ENCODE measurements around the gene GOLGA3.
"Not testable (repeated sequence)": the region's sequence is repeated elsewhere in the genome, so short reads cannot be mapped to it uniquely, and the experiment has no call there.

The GOLGA3 gene

DNA sequence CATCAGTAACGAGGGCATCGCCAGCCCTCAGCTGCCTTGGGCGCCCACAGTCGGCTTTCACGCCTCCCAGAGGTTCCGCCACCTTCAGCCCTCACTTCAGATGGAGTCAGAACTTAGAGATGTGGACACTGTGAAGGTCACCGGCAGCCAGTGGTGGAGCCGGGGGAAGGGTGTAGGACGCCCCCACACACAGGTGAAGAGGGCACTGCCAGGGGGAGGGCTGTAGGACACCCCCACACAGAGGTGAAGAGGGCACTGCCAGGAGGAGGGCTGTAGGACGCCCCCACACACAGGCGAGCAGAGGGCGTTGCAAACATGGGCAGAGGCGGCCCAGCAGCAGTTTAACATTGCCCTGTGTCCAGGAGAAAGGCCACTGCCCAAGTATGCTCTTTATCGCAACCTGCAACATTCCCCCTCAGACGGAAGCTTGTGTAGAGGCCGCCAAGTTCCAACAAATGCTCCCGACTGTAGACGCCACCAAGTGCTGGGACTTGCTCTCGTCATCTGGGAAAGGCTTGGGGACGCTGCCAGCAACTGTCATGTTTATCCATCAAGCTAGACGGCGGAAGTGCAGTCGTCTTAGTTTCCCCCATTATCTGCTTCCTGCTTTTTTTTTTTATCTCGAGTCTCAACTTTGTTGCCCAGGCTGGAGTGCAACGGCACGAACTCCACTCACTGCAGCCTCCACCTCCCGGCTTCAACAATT is 62.1 kb downstream of the GOLGA3 start:
- H3K27me3 ChIP-seq (ENCODE audit: control insufficient read depth, insufficient read depth, low read length) = no peaks in the 10 kb centered on the region
- no peaks in the 10 kb centered on the region; the same call in 1 of the 2 replicates for H3K36me3 ChIP-seq (ENCODE audit: control insufficient read depth, insufficient read depth, low read length)
- H3K4me1 ChIP-seq (ENCODE audit: control insufficient read depth, insufficient read depth, low read length) = no peaks in the 10 kb centered on the region
- H3K27ac ChIP-seq (ENCODE audit: low read length) = no peak overlapping the region
- no CpG with 5 or more reads among the region's 27 CpGs for WGBS (ENCODE audit: insufficient coverage, insufficient read length)
- DNase-seq (ENCODE audit: low read depth, low spot score) = no peak
- no peak overlapping the region for H3K4me3 ChIP-seq (ENCODE audit: low read length)
- no peaks in the 10 kb centered on the region for H3K9me3 ChIP-seq (ENCODE audit: control insufficient read depth, insufficient read depth, low read length)

DNA sequence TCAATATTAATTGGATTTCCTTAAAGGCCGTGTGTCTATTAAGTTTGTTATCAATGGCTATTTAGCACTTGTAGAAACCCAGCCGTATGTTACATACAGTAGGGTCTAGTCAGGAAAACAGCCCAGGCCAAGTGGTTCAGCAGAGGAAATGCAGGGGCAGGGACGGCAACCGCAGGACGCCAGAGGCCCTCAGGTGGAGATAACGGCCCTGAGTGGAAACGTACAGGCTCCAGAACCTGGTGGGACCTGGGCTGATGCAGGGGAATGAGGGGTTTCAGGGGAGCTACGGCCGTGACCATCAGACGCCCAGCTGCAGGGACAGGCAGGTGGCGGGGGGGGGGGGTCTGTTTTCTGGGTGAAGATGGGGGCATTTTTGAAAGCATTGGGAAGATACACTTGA is 63.3 kb downstream of the GOLGA3 start:
- Histone ChIP-seq H3K4me1 (ENCODE audit: control insufficient read depth, insufficient read depth, low read length) (no peaks in the 10 kb centered on the region), H3K36me3 (ENCODE audit: control insufficient read depth, insufficient read depth, low read length) (no peaks in the 10 kb centered on the region; the same call in 1 of the 2 replicates), H3K27me3 (ENCODE audit: control insufficient read depth, insufficient read depth, low read length) (no peaks in the 10 kb centered on the region), H3K4me3 (ENCODE audit: low read length) (no peak overlapping the region), H3K27ac (ENCODE audit: low read length) (no peak overlapping the region), H3K9me3 (ENCODE audit: control insufficient read depth, insufficient read depth, low read length) (no peaks in the 10 kb centered on the region)
- no peak for DNase-seq (ENCODE audit: low read depth, low spot score)
- WGBS (ENCODE audit: insufficient coverage, insufficient read length) = no CpG with 5 or more reads among the region's 11 CpGs

DNA sequence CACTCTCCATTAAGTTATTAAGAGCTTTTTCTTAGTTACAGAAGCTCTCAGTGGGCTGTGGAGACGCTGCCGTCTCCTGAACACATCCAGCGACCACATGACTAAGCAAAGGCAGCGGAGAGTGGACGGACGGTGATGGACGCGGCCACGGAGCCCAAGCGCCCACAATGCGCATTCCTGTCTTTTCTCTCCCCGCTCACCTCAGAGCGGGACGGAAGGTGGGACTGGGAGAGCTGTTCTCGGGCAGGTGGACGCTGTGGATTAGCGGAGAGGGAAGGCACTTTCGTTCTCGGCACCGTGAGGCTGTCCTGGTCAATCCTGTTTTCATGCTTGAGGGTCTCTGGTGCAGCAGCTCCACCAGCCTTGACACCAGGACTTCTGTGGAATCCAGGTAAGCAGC is 64.4 kb downstream of the GOLGA3 start:
- Histone ChIP-seq H3K4me1 (ENCODE audit: control insufficient read depth, insufficient read depth, low read length) (no peaks in the 10 kb centered on the region), H3K27ac (ENCODE audit: low read length) (no peak overlapping the region), H3K36me3 (ENCODE audit: control insufficient read depth, insufficient read depth, low read length) (no peaks in the 10 kb centered on the region; the same call in 1 of the 2 replicates), H3K4me3 (ENCODE audit: low read length) (no peak overlapping the region), H3K9me3 (ENCODE audit: control insufficient read depth, insufficient read depth, low read length) (no peaks in the 10 kb centered on the region), H3K27me3 (ENCODE audit: control insufficient read depth, insufficient read depth, low read length) (no peaks in the 10 kb centered on the region)
- no CpG with 5 or more reads among the region's 20 CpGs for WGBS (ENCODE audit: insufficient coverage, insufficient read length)
- no peak for DNase-seq (ENCODE audit: low read depth, low spot score)

DNA sequence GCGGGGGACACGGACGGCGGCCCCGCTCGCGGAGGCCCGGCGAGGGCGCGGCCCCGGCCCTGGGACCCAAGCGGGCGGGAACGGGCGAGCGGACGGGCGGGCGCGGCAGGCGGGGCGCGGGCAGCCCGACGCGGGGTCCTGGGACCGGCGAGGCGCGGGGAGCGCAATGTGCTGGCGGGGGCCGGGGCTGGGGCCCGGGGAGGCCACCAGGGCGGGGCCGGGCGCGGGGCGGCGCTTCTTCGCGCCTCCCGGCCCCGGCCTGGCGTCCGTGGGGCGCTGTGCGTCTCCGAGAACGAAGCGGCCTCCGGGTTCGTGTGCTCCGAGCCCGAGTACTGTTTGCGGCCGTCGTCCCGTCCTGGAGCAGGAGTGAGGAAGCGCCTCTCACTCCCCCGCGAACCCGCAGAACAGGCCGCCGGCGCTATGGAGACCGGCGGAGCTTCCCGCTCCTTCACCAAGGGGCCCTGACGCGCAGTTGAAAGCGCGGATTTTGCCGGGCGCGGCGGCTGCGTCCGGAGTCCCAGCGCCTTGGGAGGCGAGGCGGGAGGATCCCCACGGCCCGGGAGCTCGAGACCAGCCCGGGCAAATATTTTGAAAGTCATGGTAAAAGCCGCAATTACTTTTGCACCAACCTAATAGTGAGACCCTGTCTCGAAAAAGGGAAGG is 66.6 kb downstream of the GOLGA3 start:
- WGBS (ENCODE audit: insufficient coverage, insufficient read length) = no CpG with 5 or more reads among the region's 89 CpGs
- DNase-seq (ENCODE audit: low read depth, low spot score) = peak; percentile 35
- Histone ChIP-seq H3K36me3 (ENCODE audit: control insufficient read depth, insufficient read depth, low read length) (peaks cover 2% of the 10 kb centered on the region), H3K27ac (ENCODE audit: low read length) (no peak overlapping the region), H3K9me3 (ENCODE audit: control insufficient read depth, insufficient read depth, low read length) (no peaks in the 10 kb centered on the region), H3K27me3 (ENCODE audit: control insufficient read depth, insufficient read depth, low read length) (no peaks in the 10 kb centered on the region), H3K4me1 (ENCODE audit: control insufficient read depth, insufficient read depth, low read length) (no peaks in the 10 kb centered on the region), H3K4me3 (ENCODE audit: low read length) (peak overlapping the region; percentile 100)

DNA sequence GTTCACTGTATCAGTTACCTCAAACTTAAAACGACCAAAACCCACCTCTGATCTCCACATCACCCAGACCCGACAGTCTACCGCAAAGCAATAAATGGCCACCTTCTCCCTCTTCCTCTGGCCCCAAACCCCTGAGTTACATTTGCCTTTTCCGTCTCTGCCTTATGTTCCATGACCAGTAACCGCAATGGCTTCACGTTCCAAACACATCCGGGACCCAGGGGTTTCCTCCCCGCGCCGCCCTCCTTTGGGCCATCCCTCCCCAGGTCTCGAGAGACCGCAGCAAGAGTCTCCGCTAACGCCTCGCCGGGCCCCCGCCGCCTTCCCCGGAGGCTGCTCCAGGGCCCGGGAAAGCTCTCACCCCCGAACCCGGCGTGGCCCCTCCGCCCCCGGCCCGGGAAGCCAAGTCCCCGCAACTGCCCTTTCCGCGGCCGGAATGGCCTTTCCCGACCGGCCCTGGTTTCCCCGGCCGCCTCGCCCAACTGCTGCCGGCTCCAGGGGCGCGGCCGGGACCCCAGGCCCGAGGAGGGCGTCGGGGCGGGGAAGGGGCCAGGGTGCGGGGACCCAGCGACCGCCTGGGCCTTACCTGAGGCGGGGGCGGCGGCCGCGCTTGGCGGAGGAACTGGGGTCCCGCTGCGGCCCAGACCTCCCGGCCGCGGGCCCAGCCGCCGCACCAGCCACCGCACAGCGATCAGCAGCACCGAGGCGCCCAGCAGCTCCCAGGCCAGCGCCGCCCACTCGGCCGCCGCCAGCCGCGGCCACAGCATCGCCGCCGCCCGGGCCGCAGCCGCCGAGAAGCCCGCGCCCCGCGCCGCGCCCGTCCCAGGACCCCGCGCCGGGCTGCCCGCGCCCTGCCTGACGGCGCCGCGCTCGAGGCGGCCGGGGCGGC is 67.4 kb downstream of the GOLGA3 start, which contains the start of gene ANKLE2:
Gene ANKLE2 (minus strand): TSS at position 801 of the 889 bp plus-strand sequence. CDS start 34 bp downstream, at position 767.
- no peaks in the 10 kb centered on the region for H3K27me3 ChIP-seq (ENCODE audit: control insufficient read depth, insufficient read depth, low read length)
- H3K27ac ChIP-seq (ENCODE audit: low read length) = no peak within 1 kb of the TSS
- H3K4me1 ChIP-seq (ENCODE audit: control insufficient read depth, insufficient read depth, low read length) = no peaks in the 10 kb centered on the region
- H3K36me3 ChIP-seq (ENCODE audit: control insufficient read depth, insufficient read depth, low read length) = peaks cover 2% of the 10 kb centered on the region
- no CpG with 5 or more reads among the region's 97 CpGs for WGBS (ENCODE audit: insufficient coverage, insufficient read length)
- no peaks in the 10 kb centered on the region for H3K9me3 ChIP-seq (ENCODE audit: control insufficient read depth, insufficient read depth, low read length)
- no peak for DNase-seq (ENCODE audit: low read depth, low spot score)
- peak within 1 kb of the TSS; percentile 100 for H3K4me3 ChIP-seq (ENCODE audit: low read length)

DNA sequence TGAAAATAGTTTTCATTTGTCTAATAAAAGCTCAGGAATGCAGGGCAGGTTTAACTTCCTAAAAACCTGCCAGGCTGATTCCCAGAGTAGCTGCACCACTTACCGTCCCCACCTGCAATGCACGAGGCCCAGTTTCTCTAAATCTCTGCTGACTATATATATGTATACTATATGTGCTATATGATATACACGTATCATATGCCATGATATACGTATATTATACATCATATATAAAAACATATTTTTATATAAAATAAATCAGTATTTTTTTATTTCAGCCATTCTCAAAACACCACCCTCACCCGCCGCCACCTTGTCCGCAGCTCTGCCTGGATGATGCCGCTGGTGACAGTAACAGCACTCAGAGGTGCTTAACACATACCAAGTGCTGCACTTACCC is 69.3 kb downstream of the GOLGA3 start:
- Histone ChIP-seq H3K4me3 (ENCODE audit: low read length) (no peak overlapping the region), H3K4me1 (ENCODE audit: control insufficient read depth, insufficient read depth, low read length) (no peaks in the 10 kb centered on the region), H3K36me3 (ENCODE audit: control insufficient read depth, insufficient read depth, low read length) (peaks cover 8% of the 10 kb centered on the region), H3K27me3 (ENCODE audit: control insufficient read depth, insufficient read depth, low read length) (no peaks in the 10 kb centered on the region), H3K9me3 (ENCODE audit: control insufficient read depth, insufficient read depth, low read length) (no peaks in the 10 kb centered on the region), H3K27ac (ENCODE audit: low read length) (no peak overlapping the region)
- DNase-seq (ENCODE audit: low read depth, low spot score) = no peak
- WGBS (ENCODE audit: insufficient coverage, insufficient read length) = 100% methylated on average over 1 of the region's 8 CpGs

DNA sequence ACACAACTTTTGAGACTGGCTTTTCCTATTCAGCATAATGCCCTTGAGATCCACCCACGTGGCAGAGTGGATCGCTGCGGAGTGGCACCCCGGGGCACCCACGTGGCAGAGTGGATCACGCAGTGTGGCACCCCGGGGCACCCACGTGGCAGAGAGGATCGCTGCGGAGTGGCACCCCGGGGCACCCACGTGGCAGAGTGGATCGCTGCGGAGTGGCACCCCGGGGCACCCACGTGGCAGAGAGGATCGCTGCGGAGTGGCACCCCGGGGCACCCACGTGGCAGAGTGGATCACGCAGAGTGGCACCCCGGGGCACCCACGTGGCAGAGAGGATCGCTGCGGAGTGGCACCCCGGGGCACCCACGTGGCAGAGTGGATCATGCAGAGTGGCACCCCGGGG is 69.8 kb downstream of the GOLGA3 start:
- WGBS (ENCODE audit: insufficient coverage, insufficient read length) = no CpG with 5 or more reads among the region's 28 CpGs
- not testable (repeated sequence) for H3K4me1 ChIP-seq (ENCODE audit: control insufficient read depth, insufficient read depth, low read length); H3K4me3 ChIP-seq (ENCODE audit: low read length); DNase-seq (ENCODE audit: low read depth, low spot score); H3K27ac ChIP-seq (ENCODE audit: low read length); H3K9me3 ChIP-seq (ENCODE audit: control insufficient read depth, insufficient read depth, low read length); H3K36me3 ChIP-seq (ENCODE audit: control insufficient read depth, insufficient read depth, low read length); H3K27me3 ChIP-seq (ENCODE audit: control insufficient read depth, insufficient read depth, low read length)

DNA sequence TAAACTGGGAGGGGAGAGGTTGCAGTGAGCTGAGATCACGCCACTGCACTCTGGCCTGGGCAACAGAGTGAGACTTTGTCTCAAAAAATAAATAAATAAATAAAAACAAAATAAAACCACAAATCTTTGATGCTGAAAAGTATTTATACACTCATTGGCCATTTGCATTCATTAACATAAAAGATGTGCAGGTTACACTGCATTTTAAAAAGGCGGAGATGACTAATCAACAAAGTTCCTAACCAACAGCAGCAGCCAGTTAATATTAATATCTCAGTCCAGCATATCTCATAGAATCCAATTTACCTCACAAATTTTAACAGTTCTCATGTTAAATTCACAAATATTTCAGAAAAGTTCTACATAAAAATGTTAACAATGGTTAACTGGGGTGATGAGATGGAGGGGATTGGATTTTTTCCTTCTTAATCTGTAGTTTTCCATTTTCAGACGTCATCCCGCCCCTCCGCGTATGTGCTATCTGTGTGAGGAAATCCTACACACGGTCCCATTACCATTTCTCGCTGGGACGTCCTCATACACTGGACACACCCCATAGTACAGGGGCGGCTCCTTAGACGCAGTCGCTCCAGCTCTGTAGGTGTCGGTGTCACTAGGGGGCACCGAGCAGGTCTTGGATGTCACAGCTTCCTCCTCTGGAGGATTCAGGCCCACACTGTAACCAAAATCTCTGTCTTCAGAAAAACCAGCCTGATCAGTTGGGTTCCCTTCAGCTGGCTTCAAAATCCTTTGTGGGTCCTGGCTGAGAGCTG is 74.3 kb downstream of the GOLGA3 start:
- Histone ChIP-seq H3K4me1 (ENCODE audit: control insufficient read depth, insufficient read depth, low read length) (no peaks in the 10 kb centered on the region), H3K27me3 (ENCODE audit: control insufficient read depth, insufficient read depth, low read length) (no peaks in the 10 kb centered on the region), H3K36me3 (ENCODE audit: control insufficient read depth, insufficient read depth, low read length) (peaks cover 19% of the 10 kb centered on the region; the same call in 1 of the 2 replicates), H3K27ac (ENCODE audit: low read length) (no peak overlapping the region), H3K4me3 (ENCODE audit: low read length) (no peak overlapping the region), H3K9me3 (ENCODE audit: control insufficient read depth, insufficient read depth, low read length) (no peaks in the 10 kb centered on the region)
- no peak for DNase-seq (ENCODE audit: low read depth, low spot score)
- WGBS (ENCODE audit: insufficient coverage, insufficient read length) = no CpG with 5 or more reads among the region's 14 CpGs

DNA sequence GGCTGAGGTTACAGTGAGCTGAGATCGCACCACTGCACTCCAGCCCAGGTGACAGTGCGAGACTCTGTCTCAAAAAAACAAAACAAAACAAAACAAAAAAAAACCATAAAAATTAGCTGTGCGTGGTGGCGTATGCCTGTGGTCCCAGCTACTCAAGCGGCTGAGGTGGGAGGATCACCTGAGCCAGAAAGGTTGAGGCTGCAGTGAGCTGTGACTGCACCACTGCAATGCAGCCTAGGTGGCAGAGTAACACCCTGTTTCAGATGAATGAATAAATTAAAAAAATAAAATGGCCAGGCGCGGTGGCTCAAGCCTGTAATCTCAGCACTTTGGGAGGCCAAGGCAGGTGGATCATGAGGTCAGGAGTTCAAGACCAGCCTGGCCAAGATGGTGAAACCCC is 75.0 kb downstream of the GOLGA3 start:
- no CpG with 5 or more reads among the region's 7 CpGs for WGBS (ENCODE audit: insufficient coverage, insufficient read length)
- H3K9me3 ChIP-seq (ENCODE audit: control insufficient read depth, insufficient read depth, low read length); DNase-seq (ENCODE audit: low read depth, low spot score); H3K4me3 ChIP-seq (ENCODE audit: low read length); H3K27me3 ChIP-seq (ENCODE audit: control insufficient read depth, insufficient read depth, low read length); H3K27ac ChIP-seq (ENCODE audit: low read length); H3K4me1 ChIP-seq (ENCODE audit: control insufficient read depth, insufficient read depth, low read length): not testable (repeated sequence)
- peaks cover 22% of the 10 kb centered on the region; the same call in 1 of the 2 replicates for H3K36me3 ChIP-seq (ENCODE audit: control insufficient read depth, insufficient read depth, low read length)

DNA sequence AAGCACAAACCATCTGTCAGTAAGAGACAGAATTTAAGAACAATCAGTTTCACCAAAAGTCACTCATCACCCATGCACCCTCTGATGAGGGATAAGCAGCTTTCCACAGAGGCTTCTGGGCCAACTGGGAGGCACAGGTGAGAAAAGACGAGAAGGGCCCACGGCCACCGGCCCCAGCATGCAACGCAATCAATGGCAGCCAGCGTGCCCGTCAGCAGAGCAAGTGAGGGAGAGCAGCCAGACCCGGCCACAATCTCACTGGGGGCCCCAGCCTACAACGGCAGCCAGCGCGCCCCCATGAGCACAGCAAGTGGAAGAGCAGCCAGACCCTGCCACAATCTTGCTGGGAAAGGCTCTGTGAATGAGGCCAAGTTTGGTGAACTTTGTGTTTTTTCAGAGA is 80.3 kb downstream of the GOLGA3 start:
- H3K27me3 ChIP-seq (ENCODE audit: control insufficient read depth, insufficient read depth, low read length) = no peaks in the 10 kb centered on the region
- H3K9me3 ChIP-seq (ENCODE audit: control insufficient read depth, insufficient read depth, low read length) = no peaks in the 10 kb centered on the region
- H3K4me1 ChIP-seq (ENCODE audit: control insufficient read depth, insufficient read depth, low read length) = no peaks in the 10 kb centered on the region
- peaks cover 52% of the 10 kb centered on the region for H3K36me3 ChIP-seq (ENCODE audit: control insufficient read depth, insufficient read depth, low read length)
- H3K4me3 ChIP-seq (ENCODE audit: low read length) = no peak overlapping the region
- no CpG with 5 or more reads among the region's 10 CpGs for WGBS (ENCODE audit: insufficient coverage, insufficient read length)
- H3K27ac ChIP-seq (ENCODE audit: low read length) = no peak overlapping the region
- no peak for DNase-seq (ENCODE audit: low read depth, low spot score)
